SHP77 (cell line): Measurements from ENCODE around the gene RPL22.
A peak's percentile ranks its signal among the peaks of the same experiment; 100 is the strongest.

ENCODE experiments used
- DNase-seq, 2 experiments: peaks; one replicate each; lab custom pipeline; 2025; lab: John Stamatoyannopoulos, UW

The RPL22 gene

GRCh38 chr1:6171548-6172124, 27.8 kb downstream of the RPL22 start:
- peak; percentile 62 to 68 for DNase-seq

- peak in 1 of 2 experiments; percentile 56 for DNase-seq
Measured at GRCh38 chr1:6170742-6171201, 28.6 kb downstream of the RPL22 start.

GRCh38 chr1:6170116-6170741, 29.2 kb downstream of the RPL22 start:
- DNase-seq: no peak

- no peak for DNase-seq
Measured at GRCh38 chr1:6168947-6169586, 30.3 kb downstream of the RPL22 start.

GRCh38 chr1:6167391-6168303, 31.7 kb downstream of the RPL22 start:
- no peak for DNase-seq

- DNase-seq: no peak
Measured at GRCh38 chr1:6166655-6167390, 32.6 kb downstream of the RPL22 start.

- no peak for DNase-seq
Measured at GRCh38 chr1:6166221-6166620, 33.2 kb downstream of the RPL22 start.

- DNase-seq: no peak
Measured at GRCh38 chr1:6165441-6165985, 33.9 kb downstream of the RPL22 start.

GRCh38 chr1:6165027-6165426, 34.4 kb downstream of the RPL22 start:
- DNase-seq: no peak

- no peak for DNase-seq
Measured at GRCh38 chr1:6163973-6164617, 35.3 kb downstream of the RPL22 start.

GRCh38 chr1:6163191-6163972, 36.0 kb downstream of the RPL22 start:
- DNase-seq: peak; percentile 46 to 56

GRCh38 chr1:6162773-6163172, 36.6 kb downstream of the RPL22 start:
- DNase-seq: peak; percentile 60 to 78

GRCh38 chr1:6162341-6162740, 37.1 kb downstream of the RPL22 start:
- no peak for DNase-seq

GRCh38 chr1:6158181-6158580, 41.2 kb downstream of the RPL22 start:
- no peak for DNase-seq

GRCh38 chr1:6157528-6158174, 41.7 kb downstream of the RPL22 start:
- peak; percentile 66 to 68 for DNase-seq

- DNase-seq: no peak
Measured at GRCh38 chr1:6157132-6157527, 42.3 kb downstream of the RPL22 start.

GRCh38 chr1:6154525-6155319, 44.7 kb downstream of the RPL22 start:
- no peak for DNase-seq

GRCh38 chr1:6152882-6153281, 46.5 kb downstream of the RPL22 start:
- DNase-seq: no peak

GRCh38 chr1:6152181-6152580, 47.2 kb downstream of the RPL22 start:
- no peak for DNase-seq
